BE2C (cell line): ENCODE results near the gene CCDC184.

Experiments used
- DNase-seq: peaks from one replicate; pipeline ENCODE4 v3.0.0-alpha.2; 2020
- H3K27me3 ChIP-seq: fragments of 250-450 bp; sonication (Bioruptor Pico); 2 replicates; pipeline ENCODE4 v1.5.1; 2020; ENCODE audit warnings: mild to moderate bottlenecking
- H3K36me3 ChIP-seq: fragments of 250-450 bp; sonication (Bioruptor Pico); 2 replicates; pipeline ENCODE4 v1.5.1; 2020; ENCODE audit warnings: mild to moderate bottlenecking
- H3K4me1 ChIP-seq: fragments of 250-450 bp; sonication (Bioruptor Pico); 2 replicates; pipeline ENCODE4 v1.5.1; 2020
- H3K4me3 ChIP-seq: 2 replicates; pipeline ENCODE4 v1.5.1; 2011; ENCODE audit warnings: low read depth, low read length
- H3K9me3 ChIP-seq: fragments of 250-450 bp; sonication (Bioruptor Pico); 2 replicates; pipeline ENCODE4 v1.5.1; 2020
- CTCF ChIP-seq: IDR thresholded peaks from 2 replicates; pipeline ENCODE4 v1.5.1; 2012; ENCODE audit warnings: mild to moderate bottlenecking, low read depth, low read length

Gene CCDC184

GRCh38 chr12:48182631-48183030 is 813 bp upstream of the CCDC184 start:
- Histone ChIP-seq H3K36me3 (no peaks in the 10 kb centered on the region), H3K4me3 (peak overlapping the region; percentile 66), H3K4me1 (no peaks in the 10 kb centered on the region), H3K9me3 (no peaks in the 10 kb centered on the region), H3K27me3 (peaks cover 26% of the 10 kb centered on the region)
- no peak for TF ChIP-seq CTCF
- no peak for DNase-seq

- H3K9me3 ChIP-seq, result no peaks in the 10 kb centered on the region
- TF ChIP-seq CTCF, result no peak
- peak; percentile 34 for DNase-seq
- H3K27me3 ChIP-seq, result peaks cover 26% of the 10 kb centered on the region
- H3K4me1 ChIP-seq, result no peaks in the 10 kb centered on the region
- H3K4me3 ChIP-seq, result peak overlapping the region; percentile 66
- H3K36me3 ChIP-seq, result no peaks in the 10 kb centered on the region
Observed at GRCh38 chr12:48183876-48184548, 568 bp downstream of the CCDC184 start.

- no peaks in the 10 kb centered on the region for H3K36me3 ChIP-seq
- H3K4me1 ChIP-seq, result no peaks in the 10 kb centered on the region
- H3K9me3 ChIP-seq, result no peaks in the 10 kb centered on the region
- no peak for TF ChIP-seq CTCF
- H3K27me3 ChIP-seq, result peaks cover 26% of the 10 kb centered on the region
- DNase-seq, result no peak
- H3K4me3 ChIP-seq, result peak overlapping the region; percentile 66
Observed at GRCh38 chr12:48184549-48184922, 1.1 kb downstream of the CCDC184 start.

- DNase-seq, result no peak
- H3K36me3 ChIP-seq, result no peaks in the 10 kb centered on the region
- no peaks in the 10 kb centered on the region for H3K4me1 ChIP-seq
- H3K9me3 ChIP-seq, result no peaks in the 10 kb centered on the region
- H3K27me3 ChIP-seq, result peaks cover 26% of the 10 kb centered on the region
- TF ChIP-seq CTCF, result no peak
- H3K4me3 ChIP-seq, result peak overlapping the region; percentile 66; the same call in 1 of the 2 replicates
Observed at GRCh38 chr12:48185181-48185919, 1.9 kb downstream of the CCDC184 start.

- no peak for TF ChIP-seq CTCF
- Histone ChIP-seq H3K4me1 (no peaks in the 10 kb centered on the region), H3K9me3 (no peaks in the 10 kb centered on the region), H3K27me3 (peaks cover 26% of the 10 kb centered on the region), H3K36me3 (no peaks in the 10 kb centered on the region), H3K4me3 (no peak overlapping the region)
- DNase-seq, result no peak
Observed at GRCh38 chr12:48187916-48188695, 4.7 kb downstream of the CCDC184 start.
